Progenitor cell of endocrine pancreas (in vitro differentiated cells): ENCODE results near the gene CCNQ. TPM values are rescaled to one million over a fixed set of nuclear protein-coding genes. Genes with fewer than 3 reads are reported as not detected.

ENCODE experiments used
- DNase-seq: peaks from one replicate; pipeline ENCODE4 v3.0.0; 2021; ENCODE audit warnings: low spot score; ENCODE audit not compliant: unreplicated experiment
- H3K27ac Mint-ChIP-seq: 2 replicates; pipeline ENCODE4 v1.8.0; 2021; ENCODE audit warnings: mild to moderate bottlenecking, moderate library complexity, mixed read lengths
- H3K27me3 Mint-ChIP-seq: 2 replicates; pipeline ENCODE4 v1.8.0; 2021; ENCODE audit warnings: mixed read lengths
- H3K36me3 Mint-ChIP-seq: 2 replicates; pipeline ENCODE4 v1.8.0; 2022; ENCODE audit warnings: mixed read lengths; ENCODE audit not compliant: insufficient read depth
- H3K4me1 Mint-ChIP-seq: 2 replicates; pipeline ENCODE4 v1.8.0; 2021; ENCODE audit warnings: low read depth, mixed read lengths
- H3K4me3 Mint-ChIP-seq: 2 replicates; pipeline ENCODE4 v1.8.0; 2021; ENCODE audit warnings: low read depth, mild to moderate bottlenecking, moderate library complexity, mixed read lengths
- H3K9me3 Mint-ChIP-seq: 2 replicates; pipeline ENCODE4 v1.8.0; 2021; ENCODE audit warnings: low read depth, mixed read lengths
- total RNA-seq: library from RNA; stranded (reverse); gene quantifications from 2 replicates; pipeline ENCODE4 v1.2.1, GENCODE V29; 2021
- TF ChIP-seq, protein P1 (sequence below): fragments of 200-600 bp; sonication (generic); IDR thresholded peaks from one replicate; pipeline ENCODE4 v1.5.0; 2021; ENCODE audit warnings: antibody characterized with exemption, mild to moderate bottlenecking; ENCODE audit not compliant: unreplicated experiment

The CCNQ gene
- total RNA-seq, 1 donor from 2014 or later, result 19.2 TPM

DNA sequence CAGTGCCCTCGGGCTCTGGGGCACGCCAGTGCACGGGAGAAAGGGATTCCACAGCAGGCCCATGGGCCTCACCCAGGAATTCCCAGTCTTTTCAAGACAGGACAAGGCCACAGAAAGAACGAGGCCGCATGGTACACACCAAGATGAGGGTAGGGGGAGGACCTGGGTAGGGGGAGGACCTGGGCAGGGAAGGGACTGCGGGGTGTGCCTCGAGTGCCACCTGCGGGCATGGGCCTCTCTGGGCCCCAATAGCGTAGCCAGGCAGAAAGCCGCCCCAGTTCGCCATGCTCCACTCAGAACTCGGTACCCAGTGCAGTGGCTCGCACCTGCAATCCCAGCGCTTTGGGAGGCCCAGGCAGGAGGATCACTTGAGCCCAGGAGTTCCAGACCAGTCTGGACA lies 34.1 kb upstream of the CCNQ start:
- TF ChIP-seq, protein P1, sequence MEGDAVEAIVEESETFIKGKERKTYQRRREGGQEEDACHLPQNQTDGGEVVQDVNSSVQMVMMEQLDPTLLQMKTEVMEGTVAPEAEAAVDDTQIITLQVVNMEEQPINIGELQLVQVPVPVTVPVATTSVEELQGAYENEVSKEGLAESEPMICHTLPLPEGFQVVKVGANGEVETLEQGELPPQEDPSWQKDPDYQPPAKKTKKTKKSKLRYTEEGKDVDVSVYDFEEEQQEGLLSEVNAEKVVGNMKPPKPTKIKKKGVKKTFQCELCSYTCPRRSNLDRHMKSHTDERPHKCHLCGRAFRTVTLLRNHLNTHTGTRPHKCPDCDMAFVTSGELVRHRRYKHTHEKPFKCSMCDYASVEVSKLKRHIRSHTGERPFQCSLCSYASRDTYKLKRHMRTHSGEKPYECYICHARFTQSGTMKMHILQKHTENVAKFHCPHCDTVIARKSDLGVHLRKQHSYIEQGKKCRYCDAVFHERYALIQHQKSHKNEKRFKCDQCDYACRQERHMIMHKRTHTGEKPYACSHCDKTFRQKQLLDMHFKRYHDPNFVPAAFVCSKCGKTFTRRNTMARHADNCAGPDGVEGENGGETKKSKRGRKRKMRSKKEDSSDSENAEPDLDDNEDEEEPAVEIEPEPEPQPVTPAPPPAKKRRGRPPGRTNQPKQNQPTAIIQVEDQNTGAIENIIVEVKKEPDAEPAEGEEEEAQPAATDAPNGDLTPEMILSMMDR, result no peak
- Mint-ChIP-seq H3K27ac (no peak overlapping the region), H3K36me3 (peaks cover 3% of the 10 kb centered on the region), H3K27me3 (peaks cover 4% of the 10 kb centered on the region), H3K4me3 (no peak overlapping the region), H3K9me3 (peaks cover 14% of the 10 kb centered on the region), H3K4me1 (peaks cover 5% of the 10 kb centered on the region)
- no peak for DNase-seq

DNA sequence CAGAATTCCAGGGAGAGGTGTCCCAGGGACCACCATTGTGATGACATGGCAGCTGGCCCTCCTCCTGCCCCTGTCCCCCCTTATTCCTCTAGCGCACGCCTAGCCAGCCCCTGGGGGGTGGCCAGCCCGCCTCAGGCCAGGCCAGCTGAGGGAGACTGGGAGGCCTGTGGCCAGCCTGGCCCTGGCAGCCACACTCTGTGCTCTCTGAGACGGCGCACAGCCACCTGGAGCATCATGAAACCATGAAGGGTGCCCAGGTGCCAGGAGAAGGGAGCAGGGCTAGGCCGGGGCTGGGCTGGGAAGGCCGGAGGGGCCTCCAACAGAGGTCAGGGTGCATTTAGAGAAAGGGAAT lies 33.6 kb upstream of the CCNQ start:
- Mint-ChIP-seq H3K4me3 (no peak overlapping the region), H3K27me3 (peaks cover 4% of the 10 kb centered on the region), H3K36me3 (peaks cover 3% of the 10 kb centered on the region), H3K27ac (no peak overlapping the region), H3K9me3 (peaks cover 14% of the 10 kb centered on the region), H3K4me1 (peaks cover 5% of the 10 kb centered on the region)
- DNase-seq, result no peak
- TF ChIP-seq, protein P1, result no peak

DNA sequence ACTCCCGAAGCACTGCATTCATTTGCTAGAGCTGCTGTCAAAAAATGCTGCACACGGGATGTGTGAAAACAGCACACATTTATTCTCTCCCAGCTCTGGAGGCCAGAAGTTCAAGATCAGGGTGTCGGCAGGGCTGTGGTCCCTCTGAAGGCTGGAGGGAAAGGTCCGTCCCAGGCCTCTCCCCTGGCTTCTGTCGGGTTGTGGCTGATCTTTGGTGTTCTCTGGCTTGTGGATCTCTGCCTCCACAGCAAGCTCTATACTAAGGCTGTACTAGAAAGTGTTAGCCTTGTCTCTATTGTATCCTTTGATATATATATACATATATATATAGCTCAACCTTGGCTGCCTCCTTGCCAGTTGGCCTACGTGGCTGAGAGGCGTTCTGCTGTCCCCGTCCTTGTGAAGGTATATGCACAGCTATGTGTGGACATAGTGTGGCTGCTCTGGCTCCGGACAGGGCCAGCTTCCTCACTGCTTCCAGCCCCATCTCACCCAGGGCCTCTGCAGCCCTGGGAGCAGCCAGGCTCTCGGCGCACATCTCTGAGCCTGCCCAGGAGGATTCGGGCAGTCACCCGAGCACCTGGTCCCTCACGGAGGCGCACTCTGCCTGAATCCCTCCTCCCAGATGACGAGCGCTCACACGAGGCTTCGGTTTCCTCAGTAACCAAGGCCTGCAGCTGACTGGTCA lies 33.1 kb upstream of the CCNQ start:
- DNase-seq, result no peak
- H3K27ac Mint-ChIP-seq, result no peak overlapping the region
- H3K27me3 Mint-ChIP-seq, result peaks cover 4% of the 10 kb centered on the region
- TF ChIP-seq, protein P1, result no peak
- H3K4me1 Mint-ChIP-seq, result peaks cover 5% of the 10 kb centered on the region
- peaks cover 14% of the 10 kb centered on the region for H3K9me3 Mint-ChIP-seq
- no peak overlapping the region for H3K4me3 Mint-ChIP-seq
- H3K36me3 Mint-ChIP-seq, result peaks cover 3% of the 10 kb centered on the region

DNA sequence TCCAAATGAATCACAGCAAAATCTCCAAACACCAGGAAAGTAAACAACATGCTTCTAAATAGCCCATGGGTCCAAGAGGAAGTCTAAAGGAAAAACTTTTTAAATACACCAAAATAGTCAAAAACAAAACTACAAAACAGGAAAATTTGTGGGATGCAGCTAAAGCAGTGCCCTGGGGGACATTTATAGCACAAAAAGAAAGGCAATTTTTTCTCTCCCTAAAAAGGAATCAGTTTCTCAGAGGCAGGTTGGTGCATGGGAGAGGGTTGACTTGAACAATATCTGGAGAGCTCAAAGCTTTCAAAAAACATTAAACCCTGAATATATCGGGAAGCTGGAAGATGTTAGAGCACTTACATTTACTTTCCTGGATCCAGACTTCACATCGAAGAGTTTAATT lies 32.4 kb upstream of the CCNQ start:
- H3K4me3 Mint-ChIP-seq, result no peak overlapping the region
- H3K9me3 Mint-ChIP-seq, result peaks cover 14% of the 10 kb centered on the region
- H3K4me1 Mint-ChIP-seq, result peaks cover 5% of the 10 kb centered on the region
- TF ChIP-seq, protein P1, result no peak
- no peak overlapping the region for H3K27ac Mint-ChIP-seq
- peaks cover 3% of the 10 kb centered on the region for H3K36me3 Mint-ChIP-seq
- peaks cover 4% of the 10 kb centered on the region for H3K27me3 Mint-ChIP-seq
- no peak for DNase-seq

DNA sequence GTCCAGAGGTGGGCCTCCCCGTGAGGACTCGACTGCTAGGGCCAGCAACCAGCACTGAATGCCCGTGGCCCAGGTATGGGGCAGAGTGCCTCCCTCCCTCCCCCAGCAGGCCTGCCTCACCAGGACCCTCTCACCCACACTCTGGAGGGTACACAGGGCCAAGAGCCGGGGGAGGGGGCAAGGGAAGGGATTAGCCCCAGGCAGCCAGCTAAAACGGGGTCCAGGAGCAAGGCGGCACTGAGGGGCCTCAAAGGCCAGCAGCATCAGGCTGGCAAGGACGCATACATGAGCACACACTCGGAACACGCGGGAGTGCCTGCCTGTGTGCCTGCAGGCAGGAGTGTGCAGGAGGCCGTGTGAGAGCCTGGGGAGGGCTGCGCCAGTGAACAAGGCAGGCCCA lies 29.7 kb upstream of the CCNQ start:
- no peaks in the 10 kb centered on the region for H3K27me3 Mint-ChIP-seq
- H3K36me3 Mint-ChIP-seq, result peaks cover 3% of the 10 kb centered on the region
- no peak for DNase-seq
- H3K9me3 Mint-ChIP-seq, result peaks cover 17% of the 10 kb centered on the region
- TF ChIP-seq, protein P1, result no peak
- no peak overlapping the region for H3K4me3 Mint-ChIP-seq
- H3K4me1 Mint-ChIP-seq, result peaks cover under 1% of the 10 kb centered on the region
- no peak overlapping the region for H3K27ac Mint-ChIP-seq
